Measurements from ENCODE around the gene NDUFS8.

DNA sequence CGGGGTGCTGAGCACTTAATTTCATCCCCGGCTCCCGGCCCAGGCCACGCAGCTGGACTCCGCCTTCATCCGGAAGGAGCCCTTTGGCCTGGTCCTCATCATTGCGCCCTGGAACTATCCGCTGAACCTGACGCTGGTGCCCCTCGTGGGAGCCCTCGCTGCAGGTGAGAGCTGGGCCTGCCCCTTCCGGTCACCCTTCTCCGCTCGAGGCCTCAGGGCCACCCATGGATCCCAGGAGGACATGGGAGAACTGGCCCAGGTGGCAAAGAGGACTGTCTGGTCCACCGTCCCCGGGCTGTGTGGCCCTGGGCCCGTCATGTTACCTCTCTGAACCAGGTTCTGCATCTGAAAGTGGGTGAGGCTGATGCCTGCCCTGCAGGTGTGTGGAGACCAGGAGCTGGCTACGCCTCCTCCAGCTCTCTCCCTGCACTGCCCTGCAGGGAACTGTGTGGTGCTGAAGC lies 11.7 kb upstream of the NDUFS8 start:
- no peak for TF ChIP-seq JUN (CRISPR knock-in tag; IDR thresholded peaks at IDR 0.05)
- TF ChIP-seq, protein P1, sequence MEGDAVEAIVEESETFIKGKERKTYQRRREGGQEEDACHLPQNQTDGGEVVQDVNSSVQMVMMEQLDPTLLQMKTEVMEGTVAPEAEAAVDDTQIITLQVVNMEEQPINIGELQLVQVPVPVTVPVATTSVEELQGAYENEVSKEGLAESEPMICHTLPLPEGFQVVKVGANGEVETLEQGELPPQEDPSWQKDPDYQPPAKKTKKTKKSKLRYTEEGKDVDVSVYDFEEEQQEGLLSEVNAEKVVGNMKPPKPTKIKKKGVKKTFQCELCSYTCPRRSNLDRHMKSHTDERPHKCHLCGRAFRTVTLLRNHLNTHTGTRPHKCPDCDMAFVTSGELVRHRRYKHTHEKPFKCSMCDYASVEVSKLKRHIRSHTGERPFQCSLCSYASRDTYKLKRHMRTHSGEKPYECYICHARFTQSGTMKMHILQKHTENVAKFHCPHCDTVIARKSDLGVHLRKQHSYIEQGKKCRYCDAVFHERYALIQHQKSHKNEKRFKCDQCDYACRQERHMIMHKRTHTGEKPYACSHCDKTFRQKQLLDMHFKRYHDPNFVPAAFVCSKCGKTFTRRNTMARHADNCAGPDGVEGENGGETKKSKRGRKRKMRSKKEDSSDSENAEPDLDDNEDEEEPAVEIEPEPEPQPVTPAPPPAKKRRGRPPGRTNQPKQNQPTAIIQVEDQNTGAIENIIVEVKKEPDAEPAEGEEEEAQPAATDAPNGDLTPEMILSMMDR (IDR thresholded peaks at IDR 0.05), result no peak
- TF ChIP-seq ZBTB21 (CRISPR knock-in tag; IDR thresholded peaks at IDR 0.05; ENCODE audit: borderline replicate concordance), result no peak
- TF ChIP-seq, protein P2, sequence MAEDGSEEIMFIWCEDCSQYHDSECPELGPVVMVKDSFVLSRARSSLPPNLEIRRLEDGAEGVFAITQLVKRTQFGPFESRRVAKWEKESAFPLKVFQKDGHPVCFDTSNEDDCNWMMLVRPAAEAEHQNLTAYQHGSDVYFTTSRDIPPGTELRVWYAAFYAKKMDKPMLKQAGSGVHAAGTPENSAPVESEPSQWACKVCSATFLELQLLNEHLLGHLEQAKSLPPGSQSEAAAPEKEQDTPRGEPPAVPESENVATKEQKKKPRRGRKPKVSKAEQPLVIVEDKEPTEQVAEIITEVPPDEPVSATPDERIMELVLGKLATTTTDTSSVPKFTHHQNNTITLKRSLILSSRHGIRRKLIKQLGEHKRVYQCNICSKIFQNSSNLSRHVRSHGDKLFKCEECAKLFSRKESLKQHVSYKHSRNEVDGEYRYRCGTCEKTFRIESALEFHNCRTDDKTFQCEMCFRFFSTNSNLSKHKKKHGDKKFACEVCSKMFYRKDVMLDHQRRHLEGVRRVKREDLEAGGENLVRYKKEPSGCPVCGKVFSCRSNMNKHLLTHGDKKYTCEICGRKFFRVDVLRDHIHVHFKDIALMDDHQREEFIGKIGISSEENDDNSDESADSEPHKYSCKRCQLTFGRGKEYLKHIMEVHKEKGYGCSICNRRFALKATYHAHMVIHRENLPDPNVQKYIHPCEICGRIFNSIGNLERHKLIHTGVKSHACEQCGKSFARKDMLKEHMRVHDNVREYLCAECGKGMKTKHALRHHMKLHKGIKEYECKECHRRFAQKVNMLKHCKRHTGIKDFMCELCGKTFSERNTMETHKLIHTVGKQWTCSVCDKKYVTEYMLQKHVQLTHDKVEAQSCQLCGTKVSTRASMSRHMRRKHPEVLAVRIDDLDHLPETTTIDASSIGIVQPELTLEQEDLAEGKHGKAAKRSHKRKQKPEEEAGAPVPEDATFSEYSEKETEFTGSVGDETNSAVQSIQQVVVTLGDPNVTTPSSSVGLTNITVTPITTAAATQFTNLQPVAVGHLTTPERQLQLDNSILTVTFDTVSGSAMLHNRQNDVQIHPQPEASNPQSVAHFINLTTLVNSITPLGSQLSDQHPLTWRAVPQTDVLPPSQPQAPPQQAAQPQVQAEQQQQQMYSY (CRISPR knock-in tag; IDR thresholded peaks at IDR 0.05), result no peak
- no peak for TF ChIP-seq NR2C2 (CRISPR knock-in tag; IDR thresholded peaks at IDR 0.05)
- TF ChIP-seq, protein P3, sequence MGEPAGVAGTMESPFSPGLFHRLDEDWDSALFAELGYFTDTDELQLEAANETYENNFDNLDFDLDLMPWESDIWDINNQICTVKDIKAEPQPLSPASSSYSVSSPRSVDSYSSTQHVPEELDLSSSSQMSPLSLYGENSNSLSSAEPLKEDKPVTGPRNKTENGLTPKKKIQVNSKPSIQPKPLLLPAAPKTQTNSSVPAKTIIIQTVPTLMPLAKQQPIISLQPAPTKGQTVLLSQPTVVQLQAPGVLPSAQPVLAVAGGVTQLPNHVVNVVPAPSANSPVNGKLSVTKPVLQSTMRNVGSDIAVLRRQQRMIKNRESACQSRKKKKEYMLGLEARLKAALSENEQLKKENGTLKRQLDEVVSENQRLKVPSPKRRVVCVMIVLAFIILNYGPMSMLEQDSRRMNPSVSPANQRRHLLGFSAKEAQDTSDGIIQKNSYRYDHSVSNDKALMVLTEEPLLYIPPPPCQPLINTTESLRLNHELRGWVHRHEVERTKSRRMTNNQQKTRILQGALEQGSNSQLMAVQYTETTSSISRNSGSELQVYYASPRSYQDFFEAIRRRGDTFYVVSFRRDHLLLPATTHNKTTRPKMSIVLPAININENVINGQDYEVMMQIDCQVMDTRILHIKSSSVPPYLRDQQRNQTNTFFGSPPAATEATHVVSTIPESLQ (CRISPR knock-in tag; IDR thresholded peaks at IDR 0.05), result no peak
- no peak for TF ChIP-seq NR3C1 (CRISPR knock-in tag; conservative IDR thresholded peaks at IDR 0.05; ENCODE audit: low read depth)
- no peak for TF ChIP-seq HMGXB4 (CRISPR knock-in tag; IDR thresholded peaks at IDR 0.05)
- no peak for TF ChIP-seq ZNF138 (CRISPR knock-in tag; conservative IDR thresholded peaks at IDR 0.05)
- no peak for TF ChIP-seq TEAD4 (CRISPR knock-in tag; IDR thresholded peaks at IDR 0.05)

Data from WTC11 (cell line).